ENCODE results near the gene SPG21. TPM values are rescaled to one million over a fixed set of nuclear protein-coding genes. Genes with fewer than 3 reads are reported as not detected.
A peak's percentile ranks its signal among the peaks of the same experiment; 100 is the strongest.

Gene SPG21
- total and polyA plus RNA-seq, 4 donors: 54.6 to 77.0 (median 65.3) TPM

DNA sequence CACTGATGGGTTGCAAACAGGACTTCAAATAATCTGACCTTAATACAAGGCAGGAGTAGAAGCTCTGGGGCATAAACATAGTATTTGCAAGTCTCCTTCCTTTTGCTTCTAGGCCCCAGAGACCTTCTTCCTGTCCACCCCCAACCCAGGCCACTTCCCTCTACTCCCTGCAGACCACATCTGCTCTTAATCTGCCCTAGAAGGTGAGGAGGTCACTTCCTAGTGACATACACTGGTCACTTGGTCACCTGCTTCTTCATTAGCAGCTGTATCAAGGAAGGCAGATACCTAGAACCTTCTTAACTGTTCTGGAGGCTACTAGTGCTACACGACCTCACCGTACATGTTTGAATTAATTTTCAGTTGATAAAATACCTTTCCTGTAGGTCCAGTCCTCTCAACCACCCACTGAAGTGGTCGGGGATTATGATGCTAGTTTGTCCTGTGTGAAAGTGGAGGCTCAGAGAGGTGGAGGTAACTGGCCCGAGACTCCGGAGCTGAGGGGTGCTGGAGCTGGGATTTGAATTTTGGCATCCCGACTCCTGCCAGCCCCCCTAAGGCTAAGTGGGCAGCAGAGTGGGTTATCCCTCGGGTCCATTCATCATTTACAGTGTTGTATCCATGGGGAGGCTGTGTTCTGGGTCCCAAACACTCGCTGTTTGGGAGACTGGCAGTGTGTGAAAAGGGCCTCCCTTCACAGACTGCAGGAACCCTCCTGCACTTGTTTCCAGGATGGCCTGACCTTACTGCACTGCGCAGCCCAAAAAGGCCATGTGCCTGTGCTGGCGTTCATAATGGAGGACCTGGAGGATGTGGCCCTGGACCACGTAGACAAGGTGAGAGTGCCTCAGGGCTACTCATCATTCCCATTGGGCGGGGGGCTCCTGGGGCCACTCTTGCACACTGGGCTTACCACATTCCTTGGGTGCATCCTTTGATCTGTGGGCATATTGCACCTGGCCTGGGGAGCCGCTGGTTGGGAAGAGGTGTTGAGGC lies 64.1 kb downstream of the SPG21 start:
- Histone ChIP-seq H3K27ac (ENCODE audit: low read depth in 1 of 2, low read length in 2 of 2) (no peak overlapping the region), H3K4me3 (ENCODE audit: low read length in 2 of 2) (no peak overlapping the region), H3K36me3 (ENCODE audit: control insufficient read depth in 1 of 2, insufficient read depth in 2 of 2, low read length in 1 of 2) (no peaks in the 10 kb centered on the region), H3K27me3 (ENCODE audit: control insufficient read depth in 1 of 2, insufficient read depth in 2 of 2, low read length in 1 of 2) (no peaks in the 10 kb centered on the region), H3K9me3 (ENCODE audit: control insufficient read depth, low read length) (no peaks in the 10 kb centered on the region), H3K4me1 (ENCODE audit: control insufficient read depth in 1 of 2, insufficient read depth in 2 of 2, low read length in 2 of 2) (no peaks in the 10 kb centered on the region)
- ATAC-seq (ENCODE audit: low FRiP score): no peak
- intact Hi-C loops (cut with DNase I): no loop called here
- WGBS, 2 donors: 94 to 95% methylated on average over 13 of the region's 13 CpGs
- DNase-seq: no peak

GRCh38 chr15:64923546-64923945 lies 66.2 kb downstream of the SPG21 start:
- ATAC-seq (ENCODE audit: low FRiP score): no peak
- DNase-seq: no peak

DNA sequence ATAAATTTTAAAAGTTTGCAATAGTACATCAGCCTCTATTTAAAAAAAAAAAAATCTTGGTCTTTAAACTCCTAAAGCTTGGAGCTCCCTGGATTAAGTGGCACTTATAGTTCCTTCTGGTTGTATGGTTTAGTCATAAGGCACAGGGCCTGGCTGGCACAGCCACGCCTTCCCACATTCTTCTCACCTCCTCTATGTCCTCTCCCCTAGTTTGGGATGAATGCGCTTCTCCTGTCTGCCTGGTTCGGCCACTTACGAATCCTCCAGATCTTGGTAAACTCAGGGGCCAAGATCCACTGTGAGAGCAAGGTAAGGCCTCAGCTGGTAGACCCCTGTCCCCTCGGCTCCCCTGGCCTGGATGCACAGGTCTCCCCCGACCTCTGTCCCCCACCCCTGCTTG lies 68.0 kb downstream of the SPG21 start:
- no peaks in the 10 kb centered on the region for H3K36me3 ChIP-seq (ENCODE audit: control insufficient read depth in 1 of 2, insufficient read depth in 2 of 2, low read length in 1 of 2)
- WGBS, 2 donors: 65 to 68% methylated on average over 6 of the region's 6 CpGs
- no peak for DNase-seq
- no peak overlapping the region for H3K4me3 ChIP-seq (ENCODE audit: low read length in 2 of 2)
- no peaks in the 10 kb centered on the region for H3K4me1 ChIP-seq (ENCODE audit: control insufficient read depth in 1 of 2, insufficient read depth in 2 of 2, low read length in 2 of 2)
- H3K27me3 ChIP-seq (ENCODE audit: control insufficient read depth in 1 of 2, insufficient read depth in 2 of 2, low read length in 1 of 2): no peaks in the 10 kb centered on the region
- ATAC-seq (ENCODE audit: low FRiP score): no peak
- intact Hi-C loops (cut with DNase I): no loop called here
- H3K9me3 ChIP-seq (ENCODE audit: control insufficient read depth, low read length): no peaks in the 10 kb centered on the region
- H3K27ac ChIP-seq (ENCODE audit: low read depth in 1 of 2, low read length in 2 of 2): peak overlapping the region in 1 of 2 donors; percentile 76

More at GRCh38 chr15:64923546-64923945, 66.2 kb downstream of the SPG21 start:
- no peaks in the 10 kb centered on the region for H3K9me3 ChIP-seq (ENCODE audit: control insufficient read depth, low read length)
- intact Hi-C loops (cut with DNase I): no loop called here
- H3K27me3 ChIP-seq (ENCODE audit: control insufficient read depth in 1 of 2, insufficient read depth in 2 of 2, low read length in 1 of 2): no peaks in the 10 kb centered on the region
- WGBS, 2 donors: 97 to 100% methylated on average over 2 of the region's 2 CpGs
- H3K4me3 ChIP-seq (ENCODE audit: low read length in 2 of 2): no peak overlapping the region
- no peaks in the 10 kb centered on the region for H3K4me1 ChIP-seq (ENCODE audit: control insufficient read depth in 1 of 2, insufficient read depth in 2 of 2, low read length in 2 of 2)
- H3K36me3 ChIP-seq (ENCODE audit: control insufficient read depth in 1 of 2, insufficient read depth in 2 of 2, low read length in 1 of 2): no peaks in the 10 kb centered on the region
- no peak overlapping the region for H3K27ac ChIP-seq (ENCODE audit: low read depth in 1 of 2, low read length in 2 of 2)

DNA sequence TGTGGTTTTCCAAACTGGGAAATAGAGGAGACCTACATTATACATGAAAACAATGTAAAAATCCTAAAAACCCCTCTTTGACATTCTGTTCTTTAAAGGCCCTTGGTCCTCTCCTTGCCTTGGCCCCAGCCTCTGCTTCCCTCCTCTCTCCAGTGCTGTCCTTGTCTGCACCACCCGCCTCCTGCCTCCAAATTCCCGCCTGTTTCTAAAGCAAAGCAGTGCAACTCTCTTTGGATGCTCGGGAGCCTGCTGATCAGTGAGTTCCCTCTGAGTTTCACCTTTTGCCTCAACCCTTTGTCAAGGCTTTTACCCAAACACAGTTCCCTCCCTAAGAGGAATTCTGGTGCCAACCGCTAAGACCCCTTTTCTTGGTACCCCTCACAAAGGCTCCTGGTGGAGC lies 70.0 kb downstream of the SPG21 start:
- DNase-seq: no peak
- no peak for ATAC-seq (ENCODE audit: low FRiP score)
- Histone ChIP-seq H3K27me3 (ENCODE audit: control insufficient read depth in 1 of 2, insufficient read depth in 2 of 2, low read length in 1 of 2) (no peaks in the 10 kb centered on the region), H3K4me1 (ENCODE audit: control insufficient read depth in 1 of 2, insufficient read depth in 2 of 2, low read length in 2 of 2) (no peaks in the 10 kb centered on the region), H3K9me3 (ENCODE audit: control insufficient read depth, low read length) (no peaks in the 10 kb centered on the region), H3K27ac (ENCODE audit: low read depth in 1 of 2, low read length in 2 of 2) (no peak overlapping the region), H3K36me3 (ENCODE audit: control insufficient read depth in 1 of 2, insufficient read depth in 2 of 2, low read length in 1 of 2) (no peaks in the 10 kb centered on the region), H3K4me3 (ENCODE audit: low read length in 2 of 2) (no peak overlapping the region)
- intact Hi-C loops (cut with DNase I): no loop called here
- WGBS, 2 donors: 93 to 97% methylated on average over 4 of the region's 4 CpGs

DNA sequence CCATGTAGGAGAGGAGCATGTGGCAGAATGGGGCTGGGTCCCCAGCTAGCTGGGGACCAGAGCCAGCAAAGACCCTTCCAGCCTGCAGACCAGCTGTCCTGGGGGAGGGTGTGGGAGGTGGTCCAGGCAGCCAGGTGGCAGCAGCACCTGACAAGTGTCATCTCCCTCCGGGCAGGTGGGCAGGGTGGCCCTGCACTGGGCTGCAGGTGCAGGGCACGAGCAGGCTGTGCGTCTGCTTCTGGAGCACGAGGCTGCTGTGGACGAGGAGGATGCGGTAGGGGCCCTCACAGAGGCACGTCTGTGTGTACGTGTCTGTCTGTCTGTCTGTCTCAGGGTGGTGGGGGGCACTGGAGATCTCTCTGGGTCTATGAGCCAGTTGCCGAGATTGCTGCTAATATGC lies 72.5 kb downstream of the SPG21 start:
- no peaks in the 10 kb centered on the region for H3K9me3 ChIP-seq (ENCODE audit: control insufficient read depth, low read length)
- no peaks in the 10 kb centered on the region for H3K36me3 ChIP-seq (ENCODE audit: control insufficient read depth in 1 of 2, insufficient read depth in 2 of 2, low read length in 1 of 2)
- 95% methylated on average over 9 of the region's 9 CpGs for WGBS, 2 donors
- intact Hi-C loops (cut with DNase I): no loop called here
- no peaks in the 10 kb centered on the region for H3K27me3 ChIP-seq (ENCODE audit: control insufficient read depth in 1 of 2, insufficient read depth in 2 of 2, low read length in 1 of 2)
- no peaks in the 10 kb centered on the region for H3K4me1 ChIP-seq (ENCODE audit: control insufficient read depth in 1 of 2, insufficient read depth in 2 of 2, low read length in 2 of 2)
- no peak overlapping the region for H3K27ac ChIP-seq (ENCODE audit: low read depth in 1 of 2, low read length in 2 of 2)
- ATAC-seq (ENCODE audit: low FRiP score) (no peak), DNase-seq (peak in 1 of 2 donors; percentile 57)
- no peak overlapping the region for H3K4me3 ChIP-seq (ENCODE audit: low read length in 2 of 2)

DNA sequence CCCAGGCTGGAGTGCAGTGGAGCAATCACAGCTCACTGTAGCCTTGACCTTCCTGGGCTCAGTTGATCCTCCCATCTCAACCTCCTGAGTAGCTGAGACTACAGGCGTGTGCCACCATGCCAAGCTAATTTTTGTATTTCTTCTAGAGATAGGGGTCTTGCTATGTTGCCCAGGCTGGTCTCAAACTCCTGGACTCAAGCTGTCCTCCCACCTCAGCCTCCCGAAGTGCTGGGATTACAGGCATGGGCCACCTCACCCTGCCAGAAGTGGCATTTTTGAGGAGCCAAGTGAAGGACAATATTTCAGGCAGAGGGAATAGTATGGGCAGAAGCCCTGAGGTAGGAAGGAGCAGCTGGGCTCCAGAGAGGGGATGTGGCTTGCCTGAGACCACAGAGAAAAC lies 73.3 kb downstream of the SPG21 start:
- intact Hi-C loops (cut with DNase I): no loop called here
- DNase-seq: no peak
- no peaks in the 10 kb centered on the region for H3K27me3 ChIP-seq (ENCODE audit: control insufficient read depth in 1 of 2, insufficient read depth in 2 of 2, low read length in 1 of 2)
- H3K36me3 ChIP-seq (ENCODE audit: control insufficient read depth in 1 of 2, insufficient read depth in 2 of 2, low read length in 1 of 2): no peaks in the 10 kb centered on the region
- 90 to 96% methylated on average over 2 of the region's 2 CpGs for WGBS, 2 donors
- no peaks in the 10 kb centered on the region for H3K4me1 ChIP-seq (ENCODE audit: control insufficient read depth in 1 of 2, insufficient read depth in 2 of 2, low read length in 2 of 2)
- ATAC-seq (ENCODE audit: low FRiP score): no peak
- no peaks in the 10 kb centered on the region for H3K9me3 ChIP-seq (ENCODE audit: control insufficient read depth, low read length)
- H3K4me3 ChIP-seq (ENCODE audit: low read length in 2 of 2): no peak overlapping the region
- H3K27ac ChIP-seq (ENCODE audit: low read depth in 1 of 2, low read length in 2 of 2): no peak overlapping the region

- no peaks in the 10 kb centered on the region for H3K36me3 ChIP-seq (ENCODE audit: control insufficient read depth in 1 of 2, insufficient read depth in 2 of 2, low read length in 1 of 2)
- no peaks in the 10 kb centered on the region for H3K27me3 ChIP-seq (ENCODE audit: control insufficient read depth in 1 of 2, insufficient read depth in 2 of 2, low read length in 1 of 2)
- intact Hi-C loops (cut with DNase I): no loop called here
- no peak overlapping the region for H3K27ac ChIP-seq (ENCODE audit: low read depth in 1 of 2, low read length in 2 of 2)
- no peaks in the 10 kb centered on the region for H3K4me1 ChIP-seq (ENCODE audit: control insufficient read depth in 1 of 2, insufficient read depth in 2 of 2, low read length in 2 of 2)
- WGBS, 2 donors: 76% methylated on average over 13 of the region's 13 CpGs
- ATAC-seq (ENCODE audit: low FRiP score) (no peak), DNase-seq (peak in 1 of 2 donors; percentile 33)
- H3K4me3 ChIP-seq (ENCODE audit: low read length in 2 of 2): no peak overlapping the region
- H3K9me3 ChIP-seq (ENCODE audit: control insufficient read depth, low read length): no peaks in the 10 kb centered on the region
These were observed 74.0 kb downstream of the SPG21 start for GRCh38 chr15:64915518-64916227.
